ENCODE results near the gene PLD1. TPM values are rescaled to one million over a fixed set of nuclear protein-coding genes. Genes with fewer than 3 reads are reported as not detected.

Gene PLD1
- total and polyA plus RNA-seq, 10 of the 15 experiments (the other 5 are each of a cell fraction or from before 2014, with no cell fraction given) = 2.9 to 108 (median 3.6) TPM

DNA sequence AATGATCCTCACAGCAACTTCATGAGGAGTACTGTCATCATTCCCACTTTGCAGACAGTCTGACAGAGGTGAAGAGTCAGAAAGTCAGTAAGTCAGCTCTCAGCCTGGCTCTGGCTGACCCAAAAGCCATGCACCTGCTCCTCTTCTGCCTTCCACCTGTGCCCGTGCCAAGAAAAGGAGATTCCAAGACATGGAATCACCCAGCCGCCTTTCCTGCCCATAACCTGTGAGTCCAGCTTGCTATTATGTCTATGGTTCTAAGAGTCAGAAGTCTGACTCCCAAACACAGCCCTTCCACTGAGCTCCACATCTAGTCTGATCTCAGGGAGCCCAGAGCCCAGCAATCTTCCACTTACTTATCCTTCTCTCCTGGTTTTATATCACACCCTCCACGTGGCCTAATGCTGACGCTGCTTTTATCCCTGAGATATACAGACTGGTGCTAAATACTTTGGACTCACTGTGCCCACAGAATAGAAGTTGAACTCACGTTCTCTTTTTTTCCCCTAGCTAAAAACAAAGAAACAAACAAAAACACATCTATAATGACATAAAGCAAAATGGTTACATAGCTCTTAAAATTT lies 66.0 kb downstream of the PLD1 start:
- 7% methylated on average over 5 of the region's 5 CpGs for WGBS (ENCODE audit: insufficient coverage, insufficient replicate concordance, low lambda C conversion rate, missing lambda C conversion rate)

More for the DNA sequence above, 66.0 kb downstream of the PLD1 start:
- no peaks in the 10 kb centered on the region for H4K20me1 ChIP-seq (ENCODE audit: control insufficient read depth, insufficient read depth)
- H3K9ac ChIP-seq (ENCODE audit: control insufficient read depth, insufficient read depth, low read length) = no peak overlapping the region
- no peaks in the 10 kb centered on the region for H3K4me1 ChIP-seq (ENCODE audit: control insufficient read depth, insufficient read depth, low read length)
- intact Hi-C loops (cut with micrococcal nuclease; ENCODE audit: unreplicated experiment) (no loop called here), in situ Hi-C loops (cut with MboI) (no loop called here)
- ChIA-PET SMC1A (ENCODE audit: uncharacterized antibody, unreplicated experiment) (interaction anchor here (0.7 to 7.6 kb wide), 15 partner anchors 9 to 130 kb away, joined by 3 to 83 read pairs (median 3); no protein-coding TSS in a partner anchor), RAD21 (ENCODE audit: unreplicated experiment) (interaction anchor here (0.6 to 1.7 kb wide), 6 partner anchors 9 to 924 kb away, joined by 3 to 7 read pairs (median 4); no protein-coding TSS in a partner anchor), POLR2A (interaction anchor here (1.2 to 3.7 kb wide), 2 partner anchors 10 to 13 kb away, joined by 5 to 19 read pairs; no protein-coding TSS in a partner anchor), CTCF (interaction anchor here (1.2 to 4.1 kb wide), 9 partner anchors 11 to 130 kb away, joined by 3 to 39 read pairs (median 5); no protein-coding TSS in a partner anchor)
- no peaks in the 10 kb centered on the region; the same call in 2 of the 3 replicates for H3K9me3 ChIP-seq (replicated peaks; ENCODE audit: control insufficient read depth, insufficient read depth, low read length)
- H3K27me3 ChIP-seq (replicated peaks in 1 of 2; ENCODE audit: control insufficient read depth in 2 of 2, insufficient read depth in 2 of 2, low read length in 1 of 2) = no peaks in the 10 kb centered on the region; a peak in 1 of 4 replicates
- TF ChIP-seq SP1 (IDR thresholded peaks at IDR 0.05; ENCODE audit: low read depth, low read length) (no peak), BHLHE40 (IDR thresholded peaks at IDR 0.05; ENCODE audit: borderline replicate concordance in 1 of 2, low read depth in 2 of 2, low read length in 1 of 2) (no peak), JUND (IDR thresholded peaks at IDR 0.05; ENCODE audit: low read depth, low read length) (no peak), TAF1 (IDR thresholded peaks at IDR 0.05; ENCODE audit: borderline replicate concordance, low read depth, low read length) (no peak), REST (IDR thresholded peaks at IDR 0.05; ENCODE audit: low read depth, low read length) (no peak), NFIC (IDR thresholded peaks at IDR 0.05; ENCODE audit: low read depth, low read length) (no peak), SUPT20H (IDR thresholded peaks at IDR 0.05; ENCODE audit: borderline replicate concordance, control insufficient read depth, low read depth, low read length) (no peak), SIX5 (IDR thresholded peaks at IDR 0.05; ENCODE audit: low read depth, low read length, severe bottlenecking) (no peak), KDM1A (IDR thresholded peaks at IDR 0.05; ENCODE audit: borderline replicate concordance) (no peak), FOS (IDR thresholded peaks at IDR 0.05; ENCODE audit: borderline replicate concordance, extremely low read depth, insufficient read length) (no peak)
- TF ChIP-seq, protein P1, sequence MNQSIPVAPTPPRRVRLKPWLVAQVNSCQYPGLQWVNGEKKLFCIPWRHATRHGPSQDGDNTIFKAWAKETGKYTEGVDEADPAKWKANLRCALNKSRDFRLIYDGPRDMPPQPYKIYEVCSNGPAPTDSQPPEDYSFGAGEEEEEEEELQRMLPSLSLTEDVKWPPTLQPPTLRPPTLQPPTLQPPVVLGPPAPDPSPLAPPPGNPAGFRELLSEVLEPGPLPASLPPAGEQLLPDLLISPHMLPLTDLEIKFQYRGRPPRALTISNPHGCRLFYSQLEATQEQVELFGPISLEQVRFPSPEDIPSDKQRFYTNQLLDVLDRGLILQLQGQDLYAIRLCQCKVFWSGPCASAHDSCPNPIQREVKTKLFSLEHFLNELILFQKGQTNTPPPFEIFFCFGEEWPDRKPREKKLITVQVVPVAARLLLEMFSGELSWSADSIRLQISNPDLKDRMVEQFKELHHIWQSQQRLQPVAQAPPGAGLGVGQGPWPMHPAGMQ (IDR thresholded peaks at IDR 0.05; ENCODE audit: borderline replicate concordance) = no peak
- TF ChIP-seq, protein P2, sequence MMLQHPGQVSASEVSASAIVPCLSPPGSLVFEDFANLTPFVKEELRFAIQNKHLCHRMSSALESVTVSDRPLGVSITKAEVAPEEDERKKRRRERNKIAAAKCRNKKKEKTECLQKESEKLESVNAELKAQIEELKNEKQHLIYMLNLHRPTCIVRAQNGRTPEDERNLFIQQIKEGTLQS (IDR thresholded peaks at IDR 0.05; ENCODE audit: borderline replicate concordance, extremely low read depth, low read depth, low read length) = no peak
- H3K4me2 ChIP-seq (ENCODE audit: control insufficient read depth, insufficient read depth) = no peak overlapping the region
- H3K79me2 ChIP-seq (ENCODE audit: control insufficient read depth, insufficient read depth, low read length) = no peaks in the 10 kb centered on the region
- no peak overlapping the region for H3K4me3 ChIP-seq
- no peak for DNase-seq (ENCODE audit: low read depth, low spot score)
- no peak; the same call in 2 of the 3 replicates for ATAC-seq
- BruUV-seq (replicated peaks) = no TSS peak
- FAIRE-seq = no peak
- H3K36me3 ChIP-seq (ENCODE audit: control insufficient read depth in 2 of 2, insufficient read depth in 2 of 2, low read length in 1 of 2) = no peaks in the 10 kb centered on the region
- H3K27ac ChIP-seq (ENCODE audit: control insufficient read depth, insufficient read depth) = no peak overlapping the region
- H2AFZ ChIP-seq (ENCODE audit: control insufficient read depth, low read depth, low read length) = no peak overlapping the region

All from GM12878 (cell line).